NCI-H128 (cell line): ENCODE data around the gene POGLUT2.

Experiments
- DNase-seq: peaks from one replicate; lab custom pipeline; 2025; ENCODE audit not compliant: unreplicated experiment; lab: John Stamatoyannopoulos, UW

Gene POGLUT2

DNA sequence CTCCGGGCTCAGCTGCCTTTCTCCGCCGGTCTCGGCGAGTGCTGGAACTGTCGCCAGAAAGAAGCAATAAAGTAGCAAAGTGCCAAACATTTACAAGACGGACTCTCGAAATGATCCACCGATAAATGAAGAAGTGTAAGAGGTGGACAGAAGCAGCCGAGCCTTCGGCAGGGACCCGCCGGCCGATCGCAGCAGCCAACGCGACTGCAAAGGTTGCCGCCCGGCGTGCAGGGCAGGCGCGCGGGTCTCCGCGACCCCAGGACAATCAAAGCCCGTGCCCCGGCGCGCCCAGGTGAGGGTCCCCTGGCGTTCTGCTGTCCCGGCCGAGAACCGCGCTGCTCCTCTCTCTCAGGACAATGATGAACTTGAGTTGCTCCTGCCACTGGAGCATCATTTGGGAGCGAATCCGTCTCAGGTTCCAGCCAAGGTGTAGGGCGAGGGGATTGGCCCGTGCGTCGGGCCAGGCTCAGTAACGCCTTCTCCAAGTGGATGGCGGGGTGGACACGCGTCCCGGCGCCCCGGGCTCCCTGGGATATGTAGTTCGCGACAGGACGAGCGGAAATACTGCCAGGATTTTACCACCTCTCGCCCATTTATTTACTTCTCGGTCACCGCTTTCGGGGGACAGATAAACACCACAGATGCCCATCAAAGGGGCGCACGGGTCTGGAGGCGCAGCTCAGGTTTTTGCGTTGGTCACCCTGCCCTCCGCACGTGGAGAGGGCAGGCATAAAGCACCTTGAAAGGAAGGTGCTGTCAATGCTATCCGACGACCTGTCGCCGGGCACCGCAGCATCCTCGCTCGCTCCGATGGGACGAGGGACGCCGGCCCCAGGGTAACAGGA, at the start of gene POGLUT2, which contains the start of gene BIVM:
Gene POGLUT2, minus strand, starts transcription at position 396 of the 845 bp plus-strand sequence. Its CDS starts 306 bp downstream, at position 90.
Gene BIVM, plus strand, starts transcription at position 539 of the 845 bp plus-strand sequence. CDS start 8,149 bp downstream, outside the sequence.
- peak; percentile 81 for DNase-seq

DNA sequence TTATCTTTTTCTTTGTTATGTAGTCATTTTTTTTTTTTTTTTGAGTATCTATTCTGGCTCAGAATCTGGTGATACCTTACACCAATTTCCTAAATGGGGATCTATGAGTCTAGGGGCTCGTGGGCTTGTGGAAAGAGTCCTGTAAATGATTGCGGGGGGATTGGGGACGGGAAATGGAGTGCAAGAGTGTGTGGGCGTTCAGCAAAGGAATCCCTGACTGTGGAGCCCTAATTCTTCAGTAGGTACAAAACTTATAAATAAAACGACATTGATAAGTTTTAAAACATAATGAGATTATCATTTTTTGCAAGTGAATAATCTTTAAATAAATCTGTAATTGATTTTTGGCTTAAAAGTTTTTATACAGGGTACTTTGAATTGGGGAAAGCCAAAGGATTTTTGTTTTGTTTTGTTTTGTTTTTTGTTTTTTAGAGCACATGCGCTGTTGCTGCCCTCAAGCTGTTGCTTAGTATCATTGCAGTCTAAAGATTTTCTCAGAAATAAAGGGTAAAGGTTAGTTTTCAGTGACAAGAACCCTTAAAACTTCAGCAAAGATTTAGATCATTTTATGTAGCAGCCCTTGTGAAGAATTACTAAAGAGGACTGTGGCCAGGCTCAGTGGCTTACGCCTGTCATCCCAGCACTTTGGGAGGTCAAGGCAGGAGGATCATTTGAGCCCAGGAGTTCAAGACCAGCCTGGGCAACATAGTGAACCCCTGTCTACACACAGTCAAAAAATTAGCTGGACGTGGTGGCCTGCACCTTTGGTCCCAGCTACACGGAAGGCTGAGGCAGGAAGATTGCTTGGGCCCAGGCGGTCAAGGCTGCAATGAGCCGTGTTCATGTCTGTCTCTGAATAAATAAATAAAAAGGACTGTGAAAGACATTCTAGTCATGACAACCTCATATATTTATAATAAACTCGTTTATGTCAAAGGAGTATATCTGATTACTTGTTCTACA, 48.8 kb upstream of the POGLUT2 start:
- no peak for DNase-seq

DNA sequence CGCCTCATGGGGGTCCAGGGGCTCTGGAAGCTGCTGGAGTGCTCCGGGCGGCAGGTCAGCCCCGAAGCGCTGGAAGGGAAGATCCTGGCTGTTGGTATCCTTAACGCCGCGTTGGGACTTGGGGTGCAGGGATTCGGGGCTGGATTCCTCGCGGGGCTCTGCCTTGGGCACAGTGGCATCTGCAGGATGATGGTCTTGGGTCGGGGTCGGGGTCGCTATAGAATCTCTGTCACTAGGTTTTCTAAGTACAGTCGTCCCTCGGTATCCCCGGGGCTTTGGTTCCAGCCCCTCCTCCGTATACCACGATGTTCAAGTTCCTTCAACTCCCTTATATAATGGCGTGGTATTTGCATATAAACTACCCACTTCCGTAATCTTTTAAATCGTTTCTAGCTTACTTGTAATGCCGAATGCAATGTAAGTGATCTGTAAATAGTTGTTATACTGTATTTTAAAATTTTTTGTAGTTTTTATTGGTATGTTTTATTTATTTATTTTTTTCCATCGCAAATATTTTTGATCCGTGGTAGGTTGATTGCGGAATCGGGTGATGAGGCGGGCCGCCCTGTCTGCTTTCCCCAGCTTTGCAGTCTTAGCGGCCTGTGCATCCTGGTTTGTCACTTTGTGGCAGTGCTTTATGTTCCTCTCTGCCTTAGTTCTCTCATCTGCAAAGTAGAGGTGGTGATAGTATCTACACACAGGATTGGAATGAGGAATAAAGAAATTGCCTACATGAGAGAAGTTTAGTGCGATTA, 47.7 kb upstream of the POGLUT2 start:
- DNase-seq, result no peak

DNA sequence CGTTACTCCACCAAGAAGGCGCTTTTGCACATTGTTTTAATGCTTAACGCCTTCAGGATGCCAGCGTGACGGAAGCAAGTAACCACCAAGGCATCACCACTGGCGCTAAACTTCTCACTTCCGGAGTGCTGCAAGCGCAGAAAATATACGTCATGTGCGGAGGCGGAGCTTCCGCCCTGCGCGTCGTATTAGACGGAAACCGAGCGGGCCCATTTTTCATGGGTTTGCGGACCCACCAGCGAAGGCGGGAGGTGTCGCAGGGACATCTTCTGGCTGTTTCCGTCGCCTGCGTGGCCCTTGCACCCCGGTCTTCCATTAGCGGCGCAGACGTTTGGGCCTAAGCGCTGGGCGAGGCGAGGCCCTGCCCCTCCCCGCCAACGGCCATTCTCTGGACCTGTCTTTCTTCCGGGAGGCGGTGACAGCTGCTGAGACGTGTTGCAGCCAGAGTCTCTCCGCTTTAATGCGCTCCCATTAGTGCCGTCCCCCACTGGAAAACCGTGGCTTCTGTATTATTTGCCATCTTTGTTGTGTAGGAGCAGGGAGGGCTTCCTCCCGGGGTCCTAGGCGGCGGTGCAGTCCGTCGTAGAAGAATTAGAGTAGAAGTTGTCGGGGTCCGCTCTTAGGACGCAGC, 47.0 kb upstream of the POGLUT2 start, which contains the start of gene ERCC5:
Gene ERCC5, plus strand, starts transcription at position 403 of the 631 bp plus-strand sequence. CDS start 235 bp downstream, outside the sequence.
- DNase-seq, result peak; percentile 89

- DNase-seq, result no peak
These were observed 46.5 kb upstream of the POGLUT2 start for GRCh38 chr13:102845289-102845629.

GRCh38 chr13:102839462-102839861, 40.7 kb upstream of the POGLUT2 start:
- DNase-seq, result no peak

DNA sequence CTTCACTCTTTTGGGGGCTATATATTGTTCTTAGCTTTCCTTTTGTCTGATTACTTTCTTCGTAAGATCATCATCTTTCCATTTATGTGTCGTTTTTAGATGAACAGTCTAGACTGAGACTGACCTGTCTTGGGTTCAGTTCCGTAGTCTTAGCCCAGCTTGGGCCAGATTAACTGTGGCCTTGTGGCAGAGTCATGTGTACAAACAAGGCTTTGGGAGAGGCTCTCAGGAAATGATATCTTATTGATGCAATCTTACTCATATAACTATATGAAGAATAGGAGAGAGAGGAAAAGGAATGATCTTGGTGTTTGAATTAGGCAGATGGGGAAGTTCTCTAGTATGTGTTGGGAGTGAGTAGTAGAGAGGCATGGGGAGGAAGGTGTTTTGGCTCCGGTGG, 40.2 kb upstream of the POGLUT2 start:
- DNase-seq, result no peak

DNA sequence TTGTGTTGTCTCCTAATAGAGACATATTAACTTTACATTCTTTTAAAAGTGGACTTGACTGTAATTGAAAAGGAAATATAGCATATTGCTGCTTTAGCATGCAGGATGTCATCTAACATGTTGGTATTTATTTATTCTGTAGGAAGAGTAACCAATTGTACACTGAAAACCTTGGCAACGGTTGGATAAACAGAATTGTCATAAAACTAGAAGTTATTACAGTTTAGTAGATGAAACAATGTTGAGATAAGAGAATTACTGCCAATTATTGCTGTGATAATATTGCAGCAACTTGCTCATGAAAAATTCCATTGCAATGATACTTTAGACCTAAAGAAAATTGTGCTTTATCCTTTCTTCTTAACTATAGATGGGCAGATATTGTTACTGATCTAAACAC, 39.5 kb upstream of the POGLUT2 start:
- no peak for DNase-seq

DNA sequence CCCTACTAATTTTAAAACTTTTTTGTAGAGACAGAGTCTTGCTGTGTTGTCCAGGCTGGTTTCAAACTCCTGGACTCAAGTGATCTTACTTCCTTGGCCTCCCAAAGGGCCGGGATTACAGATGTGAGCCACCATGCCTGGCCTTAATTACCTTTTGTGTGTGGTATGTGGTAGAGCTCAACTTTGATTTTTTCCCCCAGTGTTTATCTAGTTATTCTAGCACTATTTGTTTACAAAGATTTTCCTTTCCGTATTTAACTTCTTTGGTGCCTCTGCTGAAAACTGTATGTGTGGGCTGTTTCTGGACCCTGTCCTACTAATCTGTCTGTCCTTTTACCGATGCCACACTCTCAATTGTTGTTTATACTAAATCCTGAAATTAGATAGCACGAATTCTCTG, 37.7 kb upstream of the POGLUT2 start:
- DNase-seq, result no peak

- no peak for DNase-seq
These were observed 31.9 kb upstream of the POGLUT2 start for GRCh38 chr13:102830646-102831045.

DNA sequence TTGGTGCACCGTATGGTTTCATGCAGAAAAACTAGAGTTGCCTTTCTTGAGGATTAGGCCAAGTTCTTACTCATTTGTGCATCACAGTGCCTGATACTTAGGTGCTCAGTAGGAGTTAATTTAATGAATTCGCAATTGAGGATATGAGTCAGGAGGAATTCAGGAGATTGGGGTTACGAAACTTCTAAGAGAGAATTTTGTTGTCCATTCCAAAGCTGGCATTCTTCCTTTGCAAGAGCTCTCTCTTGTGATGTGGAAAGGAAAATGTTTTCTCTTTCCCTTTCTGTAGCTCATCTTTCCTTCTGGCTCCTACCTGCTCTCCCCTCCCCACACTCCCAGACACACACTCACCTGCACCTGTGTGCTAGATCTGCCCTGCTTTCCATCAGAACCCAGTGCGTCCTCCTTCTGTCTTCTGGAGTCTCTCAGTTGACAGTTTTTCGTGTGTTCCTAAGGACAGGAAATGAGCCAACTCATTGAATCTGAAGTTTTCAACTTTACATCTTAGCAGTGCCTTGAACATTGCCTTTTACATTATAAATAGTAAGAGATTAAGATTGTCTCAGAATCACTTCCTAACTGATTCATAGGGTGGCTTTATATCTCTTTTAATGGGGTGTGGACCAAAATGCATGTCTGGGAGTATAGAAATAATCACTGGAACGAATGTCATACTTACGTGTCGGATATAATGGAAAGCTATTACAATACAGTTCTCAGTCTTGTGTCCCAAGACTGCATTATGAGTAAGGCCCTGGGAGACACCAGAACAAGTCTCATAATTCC, 27.3 kb upstream of the POGLUT2 start:
- no peak for DNase-seq

GRCh38 chr13:102825400-102825799, 26.6 kb upstream of the POGLUT2 start:
- DNase-seq, result no peak

- DNase-seq, result no peak
These were observed 19.1 kb upstream of the POGLUT2 start for GRCh38 chr13:102817907-102818306.

GRCh38 chr13:102817241-102817640, 18.5 kb upstream of the POGLUT2 start:
- DNase-seq, result no peak

GRCh38 chr13:102816708-102817107, 17.9 kb upstream of the POGLUT2 start:
- no peak for DNase-seq

DNA sequence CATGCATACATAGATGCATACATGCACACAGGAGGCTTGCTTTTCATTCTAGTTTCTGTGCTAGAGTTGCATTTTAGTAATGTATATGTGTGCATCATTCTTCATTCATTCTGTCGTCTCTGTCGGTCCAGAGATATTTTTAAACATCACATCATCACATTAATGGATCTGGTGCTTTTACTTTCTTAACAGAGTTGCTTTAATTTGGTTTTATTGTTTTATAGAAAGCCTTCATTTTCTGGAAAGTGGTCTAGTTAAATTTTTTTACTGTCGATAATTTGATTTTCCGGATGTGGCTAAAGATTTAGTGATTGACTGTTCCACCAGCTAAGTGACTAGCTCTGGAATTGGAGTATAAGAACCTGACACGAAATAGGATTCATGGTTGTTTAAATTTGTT, 17.0 kb upstream of the POGLUT2 start:
- no peak for DNase-seq

DNA sequence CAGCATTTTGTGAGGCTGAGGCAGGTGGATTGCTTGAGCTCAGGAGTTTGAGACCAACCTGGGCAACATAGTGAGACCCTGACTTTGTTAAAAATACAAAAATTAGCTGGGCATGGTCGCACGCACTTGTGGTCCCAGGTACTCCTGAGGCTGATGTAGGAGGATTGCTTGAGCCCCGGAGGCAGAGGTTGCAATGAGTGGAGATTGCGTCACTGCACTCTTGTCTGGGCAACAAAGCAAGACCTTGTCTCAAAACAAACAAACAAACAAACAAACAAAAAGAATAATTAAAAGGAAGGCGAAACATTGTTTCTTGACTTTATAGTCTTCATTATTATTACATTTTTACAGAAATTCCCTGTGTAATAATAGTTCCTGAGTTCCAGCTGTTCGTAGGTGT, 16.0 kb upstream of the POGLUT2 start:
- DNase-seq, result no peak

DNA sequence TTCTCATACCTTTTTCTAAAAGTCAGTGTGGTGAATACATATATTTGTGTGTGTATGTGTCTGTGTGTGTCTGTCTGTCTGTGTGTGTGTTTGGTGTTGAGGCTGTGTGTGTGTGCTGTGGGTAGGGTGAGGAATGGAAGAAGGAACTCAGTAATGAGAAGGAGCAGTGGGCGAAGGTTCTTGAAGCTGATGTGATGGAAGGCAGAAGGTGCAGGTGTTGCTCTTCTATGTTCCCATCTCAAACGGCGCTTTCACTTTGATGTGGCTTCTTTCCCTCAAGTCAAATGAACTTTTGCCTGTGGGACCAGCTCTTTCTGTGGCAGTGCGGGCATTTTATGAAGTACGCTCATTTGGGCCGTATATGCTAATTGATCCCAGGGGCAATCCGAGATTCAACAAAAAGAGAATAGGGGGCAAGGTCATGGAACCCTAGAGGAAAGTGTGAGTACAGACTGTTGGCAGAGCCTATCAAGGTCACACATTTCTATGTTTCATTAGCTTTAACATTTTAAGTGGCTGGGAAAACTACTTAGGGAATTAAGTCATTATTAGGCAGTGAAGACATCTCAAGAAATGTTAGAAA, 15.3 kb upstream of the POGLUT2 start:
- DNase-seq, result no peak

GRCh38 chr13:102812611-102813287, 14.0 kb upstream of the POGLUT2 start:
- no peak for DNase-seq
